HG02981 (cell line): ENCODE measurements around the gene PCP4L1.

Experiments
- ATAC-seq: cut with Tn5 transposase; IDR thresholded peaks from one replicate; pipeline ENCODE4 v1.9.1; 2021; ENCODE audit warnings: mild to moderate bottlenecking, moderate library complexity; ENCODE audit not compliant: unreplicated experiment

Gene PCP4L1

GRCh38 chr1:161265305-161265704 lies 6.8 kb downstream of the PCP4L1 start:
- no peak for ATAC-seq

DNA sequence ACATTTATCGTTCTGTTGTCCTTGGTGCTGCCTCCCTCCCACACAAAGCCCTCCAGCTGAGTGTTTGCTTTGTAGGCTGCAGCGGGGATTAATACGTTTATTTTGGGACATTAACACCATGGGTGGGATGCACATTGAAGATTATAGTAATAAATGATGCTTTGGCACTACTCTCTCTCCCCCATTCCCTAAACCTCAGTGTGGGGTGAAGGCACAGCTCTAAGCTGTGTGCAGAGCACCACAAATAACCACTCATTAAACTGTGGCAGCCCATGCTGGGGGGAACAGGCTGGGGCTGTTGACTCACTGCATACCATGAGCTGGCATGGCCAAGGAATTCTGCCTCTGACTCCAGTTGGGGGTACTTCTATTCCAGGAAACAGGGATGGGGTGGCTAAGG lies 7.7 kb downstream of the PCP4L1 start:
- ATAC-seq, result no peak

GRCh38 chr1:161266836-161267235 lies 8.3 kb downstream of the PCP4L1 start:
- no peak for ATAC-seq

DNA sequence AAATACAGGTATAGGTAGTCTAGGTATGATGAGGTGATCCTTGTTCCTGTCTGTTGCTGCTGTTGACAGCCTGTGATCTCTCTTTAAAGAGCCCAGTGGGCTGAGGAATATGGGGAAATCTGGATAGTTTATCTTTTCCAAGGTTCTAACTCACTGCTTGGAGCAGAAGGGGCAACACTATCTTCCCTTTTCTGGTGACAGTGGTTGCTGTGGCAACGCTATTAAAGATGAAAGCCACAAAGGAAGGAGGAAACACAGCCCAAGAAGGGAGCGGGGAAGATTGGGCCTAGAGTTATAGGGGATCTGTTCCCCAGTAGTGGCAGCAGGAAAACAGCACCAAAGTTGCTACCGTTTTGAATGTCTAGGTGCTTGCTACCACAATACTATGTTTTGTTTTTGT lies 8.8 kb downstream of the PCP4L1 start:
- ATAC-seq, result no peak

GRCh38 chr1:161273402-161273801 lies 14.9 kb downstream of the PCP4L1 start:
- ATAC-seq, result no peak

- no peak for ATAC-seq
Measured at GRCh38 chr1:161274874-161275273, 16.3 kb downstream of the PCP4L1 start.

DNA sequence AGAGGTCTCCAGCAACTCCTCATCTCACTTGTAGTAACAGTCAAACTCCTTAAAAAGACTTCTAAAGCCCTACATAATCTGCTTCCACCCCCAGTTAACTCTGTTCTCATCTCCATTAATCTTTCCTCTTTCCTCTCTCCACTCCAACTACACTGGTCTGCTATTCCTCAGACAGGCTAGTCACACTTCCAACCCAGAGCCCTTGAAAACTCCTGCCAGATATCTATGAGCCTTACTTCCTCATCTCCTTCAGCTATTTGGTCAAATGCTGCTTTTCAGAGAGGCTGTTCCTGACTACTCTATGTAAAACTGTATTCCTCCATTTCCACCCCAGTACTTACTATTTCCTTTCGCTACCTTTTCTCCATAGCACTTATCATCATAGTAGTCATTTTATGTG lies 24.4 kb downstream of the PCP4L1 start:
- no peak for ATAC-seq

DNA sequence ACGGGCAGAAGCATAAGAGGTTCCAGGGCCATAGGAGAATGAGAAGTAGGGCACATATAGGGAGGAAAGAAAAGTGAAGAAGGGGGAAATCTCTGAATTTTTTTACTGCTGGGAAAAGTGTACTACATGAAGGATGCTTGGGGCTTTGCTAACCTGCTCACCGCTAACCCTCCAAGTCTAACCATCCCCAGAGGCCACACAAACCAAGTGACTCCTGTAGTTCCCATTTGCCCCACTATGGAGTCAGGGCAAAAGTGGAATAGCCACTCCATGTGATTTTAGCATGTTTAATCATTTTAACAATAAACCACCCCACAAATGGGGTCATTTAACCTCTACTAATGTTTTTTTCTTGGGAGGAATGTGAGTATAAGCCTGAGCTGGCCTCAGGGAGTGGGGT lies 26.6 kb downstream of the PCP4L1 start:
- no peak for ATAC-seq

DNA sequence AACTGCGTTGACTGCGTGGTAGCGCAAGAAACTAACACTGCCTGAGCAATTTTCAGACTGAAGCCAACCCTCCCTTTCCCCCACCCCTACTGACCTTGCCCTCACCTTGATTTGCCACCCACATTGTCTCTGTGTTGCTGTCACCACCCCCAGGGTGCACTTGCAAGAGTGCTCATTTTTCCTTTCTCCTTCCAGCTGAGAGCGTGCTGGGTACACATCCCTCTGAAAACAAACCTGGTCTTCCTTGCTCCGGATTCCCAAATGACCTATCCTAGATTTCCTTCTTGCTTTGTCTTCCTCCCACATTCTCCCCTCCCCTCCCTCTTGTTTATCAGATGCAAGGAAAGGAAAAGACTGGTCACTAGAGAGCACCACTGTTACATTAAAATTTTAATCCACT lies 27.0 kb downstream of the PCP4L1 start:
- no peak for ATAC-seq

DNA sequence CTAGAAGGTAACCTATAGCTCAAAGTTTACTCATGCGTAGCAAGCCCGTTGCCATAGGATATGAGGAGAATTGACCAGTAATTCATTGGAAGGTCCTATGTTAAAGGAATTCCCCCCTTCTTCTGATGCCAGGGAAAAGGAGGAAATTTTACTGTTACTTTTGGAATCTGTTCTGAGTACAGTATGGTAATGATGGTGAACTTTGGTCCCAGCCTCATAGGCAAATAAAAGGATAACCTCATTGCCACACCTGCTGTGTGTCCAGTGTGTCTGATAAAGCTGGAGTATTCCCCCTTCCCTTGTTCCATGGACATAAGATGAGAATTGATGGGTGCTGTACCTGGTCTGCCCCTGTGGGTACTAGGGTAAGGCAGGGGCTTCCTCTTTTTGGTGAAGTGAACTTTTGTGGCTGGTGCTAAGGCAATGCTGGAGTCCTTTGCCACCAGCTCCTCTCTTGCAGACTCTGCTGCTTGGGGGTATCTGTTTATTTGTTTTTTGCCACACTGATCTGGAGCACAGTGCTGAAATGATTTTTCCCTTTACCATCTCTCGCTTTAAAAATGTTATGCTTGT lies 29.0 kb downstream of the PCP4L1 start:
- ATAC-seq, result no peak

DNA sequence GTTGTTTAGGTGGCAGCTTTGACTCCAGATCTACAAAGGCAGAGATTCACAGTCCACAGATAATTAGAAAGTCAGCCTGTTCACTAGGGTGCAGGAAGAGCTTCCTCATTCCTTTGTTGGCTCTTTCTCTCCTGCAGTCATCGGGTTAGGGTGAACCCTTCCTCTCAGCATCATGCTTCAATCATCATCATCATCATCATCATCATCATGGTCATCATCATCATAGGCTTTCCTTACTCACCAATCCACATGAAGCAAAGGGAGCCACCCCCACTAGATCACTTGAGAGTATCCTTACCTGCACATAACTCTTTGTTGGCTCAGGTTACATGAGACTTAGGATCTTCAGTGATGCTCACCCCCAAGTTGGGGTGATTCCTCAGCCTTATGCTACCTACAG lies 32.2 kb downstream of the PCP4L1 start:
- no peak for ATAC-seq

DNA sequence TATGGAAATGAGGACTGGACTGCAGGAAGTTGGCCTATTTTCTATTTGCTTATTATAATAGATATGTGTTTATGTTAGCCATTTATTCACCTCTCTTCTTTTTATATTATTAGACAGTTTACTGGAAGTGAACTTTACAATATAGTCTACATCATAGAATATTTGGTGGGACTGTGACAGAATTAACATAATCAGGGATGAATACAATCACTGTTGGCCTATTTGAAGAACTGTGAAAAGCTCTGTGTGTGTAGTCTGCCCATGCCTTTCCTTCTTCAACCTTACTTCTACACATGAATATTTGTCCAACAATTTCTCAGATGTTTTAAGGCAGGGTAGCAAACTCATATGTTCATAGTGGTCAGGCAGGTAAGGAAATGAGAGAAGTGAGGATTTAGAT lies 38.9 kb downstream of the PCP4L1 start:
- no peak for ATAC-seq

DNA sequence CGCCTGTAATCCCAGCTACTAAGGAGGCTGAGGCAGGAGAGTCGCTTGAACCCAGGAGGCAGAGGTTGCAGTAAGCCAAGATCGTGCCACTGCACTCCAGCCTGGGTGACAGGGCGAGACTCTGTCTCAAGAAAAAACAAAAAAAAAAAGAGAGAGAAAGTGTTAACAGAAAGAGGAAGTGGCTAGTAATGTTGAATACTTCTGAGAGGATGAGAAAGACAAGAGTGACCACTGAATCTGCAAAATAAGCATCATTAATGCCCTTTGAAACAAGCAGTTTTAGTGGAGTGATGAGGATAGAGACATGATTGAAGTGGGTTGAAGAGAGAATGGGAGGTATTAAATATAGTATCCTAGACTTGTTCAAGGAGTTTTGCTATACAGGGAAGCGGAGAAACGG lies 39.6 kb downstream of the PCP4L1 start:
- no peak for ATAC-seq

DNA sequence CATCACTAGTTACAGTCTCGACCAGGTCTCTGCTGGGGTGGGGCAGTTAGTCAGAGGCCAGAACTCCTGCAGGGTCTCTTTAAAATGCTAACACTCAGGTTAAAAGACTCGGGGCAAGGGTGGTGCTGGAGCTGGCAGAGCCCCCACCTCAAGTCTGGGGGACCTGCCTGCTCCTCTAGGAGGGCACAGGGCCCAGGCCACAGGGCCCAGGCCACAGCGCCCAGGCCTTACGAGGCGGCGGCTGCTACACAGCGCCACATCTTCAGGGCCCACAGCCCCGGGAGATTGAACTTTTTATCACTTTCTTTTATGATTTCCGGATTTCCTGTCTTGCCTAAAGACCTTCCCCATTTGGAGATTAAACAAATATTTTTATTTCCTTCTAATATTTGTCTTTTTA lies 40.8 kb downstream of the PCP4L1 start:
- ATAC-seq, result no peak

- no peak for ATAC-seq
Measured at GRCh38 chr1:161300478-161300877, 41.9 kb downstream of the PCP4L1 start.

DNA sequence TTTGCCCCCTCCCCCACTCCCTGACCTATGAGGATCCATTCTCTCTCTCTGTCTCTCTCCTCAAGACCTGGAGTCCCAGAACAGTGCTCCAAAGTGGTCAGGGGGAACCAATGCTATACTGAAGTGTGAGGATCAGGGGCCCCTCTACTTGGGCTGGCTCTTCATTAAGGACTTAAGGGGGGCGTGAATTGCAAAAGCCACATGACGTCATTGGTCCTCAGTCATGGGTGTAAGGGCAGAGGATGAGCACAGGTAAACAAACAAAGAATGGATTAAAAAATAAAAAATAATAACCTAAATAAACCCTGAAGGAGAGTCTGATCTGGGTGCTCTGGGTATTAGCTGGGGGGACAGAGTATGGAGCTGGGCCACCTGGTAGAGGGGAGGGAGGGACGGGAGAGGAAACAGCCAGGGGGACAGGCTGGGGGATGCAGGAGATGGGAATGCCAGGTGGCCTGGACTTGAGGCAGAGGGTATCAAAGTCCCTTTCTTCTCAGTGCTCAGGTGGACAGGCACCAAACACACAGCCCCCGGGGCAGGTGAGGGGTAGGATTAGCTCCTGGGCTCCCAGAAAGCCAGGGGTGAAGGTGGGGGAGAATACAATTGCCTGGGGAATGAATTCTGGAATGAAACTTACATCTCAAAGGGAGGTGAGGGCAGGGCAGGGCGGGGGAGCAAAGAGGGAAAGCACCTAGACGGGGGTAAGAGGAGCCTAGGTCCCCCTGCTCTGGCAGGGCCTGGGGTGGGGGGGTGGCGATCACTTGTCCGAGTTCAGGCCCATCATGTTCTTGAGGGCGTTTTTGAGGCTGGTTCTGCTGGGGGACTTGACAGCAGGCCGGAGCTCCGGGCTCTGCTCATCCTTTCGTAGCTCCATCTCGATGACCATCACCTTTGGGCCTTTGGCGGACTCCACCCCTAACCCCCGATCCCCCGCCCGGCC lies 46.7 kb downstream of the PCP4L1 start:
- ATAC-seq, result no peak

DNA sequence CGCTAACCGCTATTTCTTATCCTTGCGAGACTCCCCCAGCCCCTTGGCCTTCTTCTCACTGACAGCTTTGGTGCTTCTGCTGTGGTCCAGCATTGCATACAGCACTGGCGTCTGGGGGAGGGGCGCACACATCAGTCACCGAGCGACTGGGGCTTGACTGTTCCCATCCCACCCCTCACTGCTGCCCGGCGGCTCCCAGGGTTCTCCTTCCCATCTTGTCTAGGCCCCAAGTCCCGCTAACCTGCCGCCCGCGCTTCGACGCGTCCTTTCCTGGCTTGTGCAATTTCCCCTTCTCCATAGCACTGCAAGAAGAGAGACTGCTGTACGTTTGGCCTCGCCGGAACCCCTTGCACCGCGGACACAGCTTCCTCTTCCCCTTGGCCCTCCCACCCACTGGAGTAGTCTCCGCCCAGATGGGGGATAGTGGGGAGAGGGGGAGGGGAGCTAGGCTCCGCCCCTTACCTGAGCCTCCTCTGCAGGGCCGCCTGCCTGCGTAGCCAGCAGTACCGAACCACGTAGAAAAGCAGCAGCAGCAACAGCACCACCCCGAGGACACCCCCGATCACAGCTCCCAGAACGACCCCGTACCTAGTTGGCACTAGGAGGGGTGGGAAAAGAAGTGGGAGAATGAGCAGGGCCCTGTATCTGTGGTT lies 47.4 kb downstream of the PCP4L1 start:
- peak; percentile 82 for ATAC-seq

- no peak for ATAC-seq
Measured at GRCh38 chr1:161307230-161307768, 48.8 kb downstream of the PCP4L1 start.

- ATAC-seq, result no peak
Measured at GRCh38 chr1:161307892-161308638, 49.5 kb downstream of the PCP4L1 start.

DNA sequence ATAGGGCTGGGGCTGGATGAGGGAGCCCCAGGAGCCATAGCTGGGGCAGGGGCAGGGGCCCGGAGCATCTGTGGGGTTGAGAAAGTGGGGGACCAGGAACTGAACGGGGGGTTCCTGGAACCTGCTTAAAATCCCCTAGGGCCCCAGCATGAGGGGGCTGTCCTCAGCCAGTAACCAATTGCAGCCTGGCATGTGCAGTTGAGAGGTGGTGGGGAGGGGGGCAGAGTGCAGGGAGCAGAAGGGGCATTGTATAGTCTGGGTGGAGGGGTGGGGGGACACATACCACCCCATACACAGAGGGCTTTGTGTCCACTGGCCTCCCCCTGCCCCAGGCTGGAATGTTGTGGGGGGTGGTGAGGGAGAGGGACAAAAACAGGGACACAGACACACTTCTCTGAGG lies 51.3 kb downstream of the PCP4L1 start, which contains the start of gene MPZ:
TSS of gene MPZ (minus strand) at position 101 of the 400 bp plus-strand sequence. CDS start at position 38, 63 bp downstream.
- ATAC-seq, result no peak
